ENCODE measurements around the gene GLYAT. TPM values are rescaled to one million over a fixed set of nuclear protein-coding genes. Genes with fewer than 3 reads are reported as not detected.
A peak's percentile ranks its signal among the peaks of the same experiment; 100 is the strongest.

GLYAT gene
- total RNA-seq, 1 donor from 2014 or later = not detected

DNA sequence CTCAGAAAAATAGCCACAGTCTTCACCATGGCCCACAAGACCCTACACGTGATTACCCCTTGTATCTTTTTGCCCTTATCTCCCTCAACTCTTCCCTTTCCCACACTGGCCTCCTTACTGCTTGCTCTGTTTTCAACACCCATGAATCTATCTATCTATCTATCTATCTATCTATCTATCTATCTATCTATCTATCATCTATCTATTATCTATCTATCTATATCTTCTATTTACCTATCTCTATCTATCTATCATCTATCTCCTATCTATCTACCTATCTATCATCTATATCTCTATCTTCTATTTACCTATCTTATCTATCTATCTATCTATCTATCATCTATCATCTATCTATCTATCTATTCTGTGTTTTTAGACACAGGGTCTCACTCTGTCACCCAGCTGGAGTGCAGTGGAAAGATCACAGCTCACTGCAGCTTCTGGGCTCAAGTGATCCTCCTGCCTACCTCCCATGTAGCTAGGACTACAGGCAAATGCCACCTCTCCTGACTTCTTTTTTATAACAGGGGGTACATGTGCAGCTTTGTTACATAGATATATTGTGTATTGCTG lies 55.1 kb downstream of the GLYAT start:
- ATAC-seq = no peak

- ATAC-seq = peak; percentile 83
Measured at GRCh38 chr11:58675334-58676155, 56.2 kb downstream of the GLYAT start.

DNA sequence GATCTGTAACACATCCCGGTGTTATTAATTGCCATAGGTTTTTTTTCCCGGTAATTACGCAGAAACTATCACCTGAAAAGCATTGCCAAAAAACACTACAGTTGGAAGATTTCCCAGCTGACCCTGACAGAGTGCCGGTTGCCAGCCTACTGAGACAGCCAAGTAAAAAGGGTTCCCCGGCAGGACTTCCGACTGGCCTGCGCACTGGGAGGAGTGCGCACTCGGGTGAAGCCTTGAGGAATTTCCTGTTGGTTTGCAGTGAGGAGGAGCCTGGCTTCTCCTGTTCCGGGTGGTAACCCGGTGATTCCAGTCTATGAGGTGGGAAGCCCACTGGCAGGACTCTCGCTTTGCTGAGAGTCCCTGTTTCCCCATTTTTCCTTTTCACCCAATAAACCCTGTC lies 57.1 kb downstream of the GLYAT start:
- ATAC-seq = no peak

DNA sequence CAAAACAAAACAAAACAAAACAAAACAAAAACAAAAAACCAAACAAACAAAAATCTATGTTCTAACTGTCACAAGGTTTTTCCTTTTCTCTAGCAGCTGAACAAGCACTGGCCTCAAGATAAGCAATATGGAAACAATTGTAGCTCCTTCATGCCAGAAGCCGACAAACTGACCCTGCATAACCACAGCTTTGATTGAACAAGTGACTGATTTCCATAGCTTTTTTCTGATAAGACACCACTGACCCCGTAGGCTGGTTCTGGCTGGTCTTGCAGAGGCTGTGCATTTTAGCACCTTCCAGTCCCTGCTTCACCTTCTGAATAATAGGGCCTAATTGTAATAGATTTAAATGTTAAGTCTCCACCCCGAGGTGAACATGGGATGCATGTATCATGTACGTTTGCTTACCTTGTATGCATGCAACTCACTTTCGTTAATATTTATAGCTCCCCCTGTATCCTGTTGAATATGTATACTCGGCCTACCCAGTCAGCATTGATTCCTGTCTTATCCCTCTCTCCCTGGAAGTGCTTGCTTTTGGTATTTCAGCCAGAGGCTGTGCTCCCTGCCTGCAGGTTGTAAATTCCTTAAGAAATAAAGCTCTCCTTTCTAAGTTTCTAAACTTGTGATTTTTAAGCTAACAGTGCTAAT lies 59.6 kb downstream of the GLYAT start:
- ATAC-seq = no peak

DNA sequence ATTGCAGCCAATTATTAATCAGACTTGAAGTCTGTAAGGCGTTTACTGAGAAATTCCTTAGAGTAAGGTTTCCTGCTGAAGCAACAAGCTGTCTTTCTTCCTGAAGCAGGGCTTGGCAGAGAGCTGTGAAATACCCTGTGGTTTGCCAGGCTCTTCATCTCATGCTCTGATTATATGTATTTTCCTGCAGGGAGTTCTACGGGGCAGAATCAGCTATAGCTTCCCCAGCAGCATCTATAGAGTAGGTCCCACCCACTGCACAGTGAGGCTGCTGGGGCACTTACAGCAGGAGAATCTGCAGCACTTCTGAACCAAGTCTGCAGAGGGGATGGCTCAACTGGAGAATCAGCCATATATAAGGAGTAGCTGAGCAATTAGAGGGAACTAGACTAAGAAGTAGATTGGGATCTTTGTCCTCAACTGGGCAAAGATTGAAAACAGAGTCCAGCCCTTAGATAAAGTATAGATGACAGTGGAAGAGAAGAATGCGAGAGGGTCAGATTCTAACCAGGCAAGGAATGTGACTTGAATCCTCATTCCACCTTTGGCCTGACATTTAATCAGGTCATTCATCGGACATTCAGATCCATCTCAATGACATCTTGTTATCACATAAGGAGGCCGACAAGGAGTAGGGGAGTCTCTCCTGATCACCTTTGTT lies 71.7 kb downstream of the GLYAT start:
- no peak for ATAC-seq

DNA sequence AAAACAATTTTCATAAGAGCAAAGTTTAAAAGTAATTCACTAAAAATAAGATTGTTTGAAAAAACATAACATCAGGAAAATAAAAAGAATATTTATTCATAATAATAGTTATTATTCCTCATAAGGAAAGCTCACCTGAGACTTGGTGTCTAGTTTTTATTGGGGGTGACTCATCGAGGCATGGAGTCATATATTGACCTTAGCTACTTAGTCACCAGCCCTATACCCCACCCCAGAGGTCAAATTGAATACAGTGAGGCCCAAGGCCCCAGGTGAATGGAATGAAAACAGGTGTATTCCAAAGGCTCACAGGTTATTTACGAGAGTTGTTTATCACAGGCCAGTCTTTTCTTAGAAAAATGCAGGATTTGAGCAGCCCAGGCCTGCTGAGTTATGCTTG lies 72.3 kb downstream of the GLYAT start:
- ATAC-seq = peak; percentile 96

Other genes with a start within 250 kb of the GLYAT start
- not detected for gene OR5B21, start 223.8 kb downstream of the GLYAT start, total RNA-seq
- gene LPXN, start 156.1 kb downstream of the GLYAT start, total RNA-seq = 1.7 TPM
- 33.8 TPM for gene ZFP91, start 152.9 kb downstream of the GLYAT start, total RNA-seq
- gene CNTF, start 109.3 kb downstream of the GLYAT start, total RNA-seq = 0.76 TPM
- 1.6 TPM for gene GLYATL2, start 112.8 kb upstream of the GLYAT start, total RNA-seq
- gene GLYATL1, start 207.5 kb upstream of the GLYAT start, total RNA-seq = 0.44 TPM